ENCODE measurements around the gene PLEKHM3.
A peak's percentile ranks its signal among the peaks of the same experiment; 100 is the strongest.

Gene PLEKHM3

DNA sequence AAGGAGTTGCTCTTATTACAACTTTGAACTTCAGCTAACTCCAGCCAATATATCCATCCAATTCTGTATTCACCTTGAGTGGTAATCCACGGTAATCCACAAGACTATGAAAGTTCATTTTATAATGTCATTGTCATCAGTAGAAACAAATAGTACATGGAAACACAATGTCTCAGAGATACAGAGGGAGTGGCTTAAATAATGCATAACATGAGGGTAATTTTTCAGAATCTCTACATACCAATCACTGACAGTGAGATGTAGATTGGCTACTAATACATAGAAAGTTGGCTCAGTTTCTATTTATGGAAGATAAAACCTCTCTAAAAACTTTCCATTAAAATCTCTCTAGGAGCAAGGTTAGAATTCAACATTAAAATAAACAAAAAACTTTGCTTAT lies 93.2 kb downstream of the PLEKHM3 start:
- H3K4me3 ChIP-seq (ENCODE audit: control insufficient read depth, low read depth, low read length), result no peak overlapping the region
- TF ChIP-seq, protein P1, sequence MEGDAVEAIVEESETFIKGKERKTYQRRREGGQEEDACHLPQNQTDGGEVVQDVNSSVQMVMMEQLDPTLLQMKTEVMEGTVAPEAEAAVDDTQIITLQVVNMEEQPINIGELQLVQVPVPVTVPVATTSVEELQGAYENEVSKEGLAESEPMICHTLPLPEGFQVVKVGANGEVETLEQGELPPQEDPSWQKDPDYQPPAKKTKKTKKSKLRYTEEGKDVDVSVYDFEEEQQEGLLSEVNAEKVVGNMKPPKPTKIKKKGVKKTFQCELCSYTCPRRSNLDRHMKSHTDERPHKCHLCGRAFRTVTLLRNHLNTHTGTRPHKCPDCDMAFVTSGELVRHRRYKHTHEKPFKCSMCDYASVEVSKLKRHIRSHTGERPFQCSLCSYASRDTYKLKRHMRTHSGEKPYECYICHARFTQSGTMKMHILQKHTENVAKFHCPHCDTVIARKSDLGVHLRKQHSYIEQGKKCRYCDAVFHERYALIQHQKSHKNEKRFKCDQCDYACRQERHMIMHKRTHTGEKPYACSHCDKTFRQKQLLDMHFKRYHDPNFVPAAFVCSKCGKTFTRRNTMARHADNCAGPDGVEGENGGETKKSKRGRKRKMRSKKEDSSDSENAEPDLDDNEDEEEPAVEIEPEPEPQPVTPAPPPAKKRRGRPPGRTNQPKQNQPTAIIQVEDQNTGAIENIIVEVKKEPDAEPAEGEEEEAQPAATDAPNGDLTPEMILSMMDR (conservative IDR thresholded peaks at IDR 0.05; ENCODE audit: control insufficient read depth, insufficient read depth, low read depth, low read length), result no peak
- DNase-seq (ENCODE audit: low read depth), result no peak

DNA sequence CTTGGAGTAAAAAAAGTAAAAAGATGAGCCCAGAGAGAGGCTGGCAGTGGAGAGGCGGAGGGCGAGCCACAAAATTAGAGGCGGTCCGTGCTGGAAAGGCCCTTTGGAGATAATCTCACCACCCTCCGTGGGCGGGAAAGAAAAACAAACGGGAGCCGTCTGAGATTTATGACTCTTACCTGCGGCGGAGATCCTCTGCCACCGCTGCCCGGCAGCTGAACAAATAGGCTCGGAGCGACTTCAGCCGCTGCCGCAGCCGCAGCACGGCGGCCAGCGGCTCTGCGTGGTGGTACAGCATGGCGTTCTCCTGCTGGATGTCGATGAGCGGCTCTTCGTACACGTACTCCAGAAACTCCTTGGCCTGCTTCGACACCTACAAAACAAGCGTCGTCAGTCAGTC lies 94.6 kb downstream of the PLEKHM3 start:
- DNase-seq (ENCODE audit: low read depth), result no peak
- H3K4me3 ChIP-seq (ENCODE audit: control insufficient read depth, low read depth, low read length), result no peak overlapping the region
- TF ChIP-seq, protein P1 (conservative IDR thresholded peaks at IDR 0.05; ENCODE audit: control insufficient read depth, insufficient read depth, low read depth, low read length), result no peak

DNA sequence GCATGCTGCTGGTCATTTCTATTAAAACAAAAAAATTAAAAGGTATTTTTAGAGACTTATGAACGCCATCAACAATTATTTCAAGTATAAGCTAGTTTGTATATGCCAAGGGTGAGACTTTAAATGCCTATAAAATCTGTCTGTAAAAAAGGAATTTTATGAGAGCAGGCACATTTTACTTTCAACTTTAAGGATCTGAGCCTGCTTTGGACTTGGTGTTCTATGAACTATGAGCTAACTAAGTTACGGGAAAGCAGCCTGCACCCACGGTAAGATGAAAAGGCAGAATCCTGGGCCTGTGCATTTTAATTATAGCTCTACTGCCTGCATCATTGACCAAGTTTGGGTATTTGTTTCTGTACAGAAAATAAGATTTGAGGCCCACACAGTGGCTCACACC lies 95.4 kb downstream of the PLEKHM3 start:
- TF ChIP-seq, protein P1 (conservative IDR thresholded peaks at IDR 0.05; ENCODE audit: control insufficient read depth, insufficient read depth, low read depth, low read length), result no peak
- H3K4me3 ChIP-seq (ENCODE audit: control insufficient read depth, low read depth, low read length), result no peak overlapping the region
- no peak for DNase-seq (ENCODE audit: low read depth)

DNA sequence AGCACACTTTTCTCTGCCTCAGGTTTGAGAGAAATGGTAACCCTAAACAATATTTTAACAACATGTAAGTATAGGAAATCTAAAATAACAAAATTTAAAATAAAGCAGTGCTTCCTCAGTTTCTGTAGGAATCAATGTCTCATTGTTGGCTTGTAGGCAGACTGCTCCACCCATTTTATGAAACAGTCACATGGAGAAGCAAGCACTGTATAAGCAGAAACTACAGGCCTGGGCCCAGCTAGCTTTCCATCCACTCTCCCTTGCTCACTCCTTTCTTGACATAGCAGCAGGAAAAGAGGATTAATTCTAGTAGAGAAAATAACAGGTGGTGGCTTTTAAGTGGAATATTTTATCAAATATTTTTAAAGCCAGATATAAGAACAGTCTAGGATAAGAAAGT lies 97.2 kb downstream of the PLEKHM3 start:
- TF ChIP-seq, protein P1 (conservative IDR thresholded peaks at IDR 0.05; ENCODE audit: control insufficient read depth, insufficient read depth, low read depth, low read length), result no peak

DNA sequence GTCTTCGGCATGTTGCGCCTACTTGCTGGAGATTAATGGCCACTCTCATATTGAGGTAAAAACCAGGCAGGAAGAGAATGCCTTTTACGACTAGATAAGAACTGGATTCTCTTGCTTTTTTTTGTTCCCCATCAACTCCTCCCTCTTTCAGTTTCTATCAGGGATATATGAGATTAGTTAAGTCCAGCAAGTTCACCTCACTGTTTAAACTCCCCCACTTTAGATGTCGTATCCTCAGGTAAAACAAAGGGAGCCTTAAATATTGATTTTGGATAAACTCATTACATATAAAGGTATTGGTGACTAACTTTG lies 98.4 kb downstream of the PLEKHM3 start:
- H3K4me3 ChIP-seq (ENCODE audit: control insufficient read depth, low read depth, low read length), result no peak overlapping the region
- no peak for DNase-seq (ENCODE audit: low read depth)
- TF ChIP-seq, protein P1 (conservative IDR thresholded peaks at IDR 0.05; ENCODE audit: control insufficient read depth, insufficient read depth, low read depth, low read length), result no peak

More for the DNA sequence above, 97.2 kb downstream of the PLEKHM3 start:
- H3K4me3 ChIP-seq (ENCODE audit: control insufficient read depth, low read depth, low read length), result no peak overlapping the region
- no peak for DNase-seq (ENCODE audit: low read depth)

DNA sequence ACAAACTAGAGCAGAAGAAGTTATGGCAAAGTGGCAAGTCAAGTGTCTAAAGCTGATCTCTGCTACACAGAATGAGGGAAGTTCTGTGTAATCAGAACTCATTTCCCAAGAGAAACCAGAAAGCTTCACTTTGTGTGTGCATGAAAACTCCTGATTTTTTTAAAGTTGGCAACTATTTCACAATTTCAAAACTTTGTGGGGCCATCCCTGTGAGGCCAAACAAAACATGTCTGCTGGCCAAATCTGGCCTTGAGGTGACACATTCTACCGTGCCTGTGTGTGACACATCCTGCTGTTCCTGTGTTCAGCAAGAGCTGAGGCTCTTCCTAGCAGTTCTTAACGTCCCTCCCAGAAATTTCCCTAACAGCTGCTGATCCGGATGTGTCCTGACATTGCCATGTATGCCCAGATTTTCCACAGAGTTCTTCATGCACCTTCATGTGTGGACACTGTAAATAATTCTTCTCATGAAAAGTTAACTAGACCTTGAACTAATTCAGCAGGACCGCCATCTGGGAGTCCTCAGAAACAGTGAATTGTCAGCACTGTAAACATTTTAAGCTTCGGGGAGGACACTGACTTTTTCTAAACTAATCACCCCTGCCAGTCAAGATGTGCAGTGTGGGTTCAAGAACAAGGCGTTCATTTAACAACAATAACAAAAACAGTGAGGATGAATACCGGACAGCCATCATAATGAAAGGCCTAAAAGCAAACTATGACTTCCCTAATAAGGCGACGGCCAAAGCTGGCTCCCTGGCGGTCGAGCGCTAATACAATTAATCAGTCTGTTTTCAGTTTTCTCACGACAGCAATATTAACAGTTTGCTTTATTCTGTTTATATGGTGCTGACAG lies 99.0 kb downstream of the PLEKHM3 start:
- DNase-seq (ENCODE audit: low read depth), result peak; percentile 83
- TF ChIP-seq, protein P1 (conservative IDR thresholded peaks at IDR 0.05; ENCODE audit: control insufficient read depth, insufficient read depth, low read depth, low read length), result no peak
- no peak overlapping the region for H3K4me3 ChIP-seq (ENCODE audit: control insufficient read depth, low read depth, low read length)
